Non-pigmented ciliary epithelial cell (primary cell): ENCODE data around the gene ZBTB12.
"Not testable (repeated sequence)": the region's sequence is repeated elsewhere in the genome, so short reads cannot be mapped to it uniquely, and the experiment has no call there.

Experiments
- DNase-seq: peaks from one replicate; pipeline ENCODE4 v3.0.0-alpha.2; 2010; ENCODE audit warnings: low read depth

The ZBTB12 gene, protein sequence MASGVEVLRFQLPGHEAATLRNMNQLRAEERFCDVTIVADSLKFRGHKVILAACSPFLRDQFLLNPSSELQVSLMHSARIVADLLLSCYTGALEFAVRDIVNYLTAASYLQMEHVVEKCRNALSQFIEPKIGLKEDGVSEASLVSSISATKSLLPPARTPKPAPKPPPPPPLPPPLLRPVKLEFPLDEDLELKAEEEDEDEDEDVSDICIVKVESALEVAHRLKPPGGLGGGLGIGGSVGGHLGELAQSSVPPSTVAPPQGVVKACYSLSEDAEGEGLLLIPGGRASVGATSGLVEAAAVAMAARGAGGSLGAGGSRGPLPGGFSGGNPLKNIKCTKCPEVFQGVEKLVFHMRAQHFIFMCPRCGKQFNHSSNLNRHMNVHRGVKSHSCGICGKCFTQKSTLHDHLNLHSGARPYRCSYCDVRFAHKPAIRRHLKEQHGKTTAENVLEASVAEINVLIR

DNA sequence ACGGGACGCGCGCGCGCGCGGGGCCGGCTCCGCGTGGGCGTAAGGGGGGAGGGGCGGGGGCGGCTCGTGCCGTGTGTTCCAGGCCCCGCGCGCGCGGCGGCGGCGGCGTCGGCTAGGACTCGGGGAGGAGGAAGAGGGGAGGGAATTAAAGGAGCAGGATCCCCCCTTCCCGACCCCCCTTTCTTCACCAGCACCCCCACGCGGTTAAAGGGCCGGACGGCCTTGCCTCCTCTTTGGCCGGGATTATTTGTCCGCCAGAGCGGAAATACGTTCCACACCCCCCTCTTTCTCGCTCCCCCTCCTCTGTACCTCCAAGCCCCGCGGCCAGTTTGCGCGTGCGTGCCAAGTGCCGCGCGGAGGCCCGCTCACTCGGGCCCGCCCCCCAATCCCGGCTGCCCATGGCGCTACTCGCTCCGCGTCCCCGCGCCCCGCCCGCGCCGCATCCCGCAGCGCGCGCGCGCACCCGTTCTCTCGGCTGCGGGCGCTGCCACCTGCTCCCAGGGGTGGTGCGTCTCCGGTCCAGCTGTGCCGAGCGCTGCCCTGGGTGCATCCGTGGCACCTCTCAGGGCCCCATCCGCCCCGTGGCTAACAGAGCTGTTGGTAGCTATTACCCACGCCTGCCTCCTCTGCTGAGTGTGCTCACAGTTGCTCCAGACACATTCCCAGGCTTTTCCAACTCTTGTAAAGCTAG is at the start of gene ZBTB12:
ZBTB12 (minus strand) TSS at position 134 of the 691 bp plus-strand sequence. CDS start 781 bp downstream, outside the sequence.
- peak; percentile 83 for DNase-seq

DNA sequence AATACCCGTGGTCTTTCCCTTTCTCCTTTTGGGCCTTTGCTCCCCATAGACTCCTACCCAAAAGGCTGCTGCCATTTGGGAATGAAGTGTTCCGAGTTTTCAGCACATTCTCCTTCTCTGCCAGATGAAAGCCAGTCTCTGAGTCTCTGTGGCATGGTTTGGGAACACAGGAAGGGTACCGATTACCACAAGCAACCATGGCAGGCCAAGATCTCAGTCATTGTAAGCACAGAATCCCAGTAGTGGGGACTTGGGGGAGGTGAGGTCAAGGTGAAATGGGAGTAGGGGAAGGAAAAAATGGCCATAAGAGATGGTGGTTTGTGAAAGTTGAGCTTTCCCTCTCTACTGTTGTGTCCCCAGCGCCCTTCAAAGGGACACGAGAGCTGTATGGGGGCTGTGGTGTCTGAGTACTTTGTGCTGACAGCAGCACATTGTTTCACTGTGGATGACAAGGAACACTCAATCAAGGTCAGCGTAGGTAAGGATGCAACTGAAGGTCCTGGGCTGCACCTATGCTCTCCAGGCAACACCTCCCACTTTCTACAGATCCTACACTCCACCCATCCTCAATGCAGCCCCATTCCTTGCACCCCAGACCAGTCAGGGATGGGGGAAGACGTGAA is 48.2 kb upstream of the ZBTB12 start:
- DNase-seq, result no peak

DNA sequence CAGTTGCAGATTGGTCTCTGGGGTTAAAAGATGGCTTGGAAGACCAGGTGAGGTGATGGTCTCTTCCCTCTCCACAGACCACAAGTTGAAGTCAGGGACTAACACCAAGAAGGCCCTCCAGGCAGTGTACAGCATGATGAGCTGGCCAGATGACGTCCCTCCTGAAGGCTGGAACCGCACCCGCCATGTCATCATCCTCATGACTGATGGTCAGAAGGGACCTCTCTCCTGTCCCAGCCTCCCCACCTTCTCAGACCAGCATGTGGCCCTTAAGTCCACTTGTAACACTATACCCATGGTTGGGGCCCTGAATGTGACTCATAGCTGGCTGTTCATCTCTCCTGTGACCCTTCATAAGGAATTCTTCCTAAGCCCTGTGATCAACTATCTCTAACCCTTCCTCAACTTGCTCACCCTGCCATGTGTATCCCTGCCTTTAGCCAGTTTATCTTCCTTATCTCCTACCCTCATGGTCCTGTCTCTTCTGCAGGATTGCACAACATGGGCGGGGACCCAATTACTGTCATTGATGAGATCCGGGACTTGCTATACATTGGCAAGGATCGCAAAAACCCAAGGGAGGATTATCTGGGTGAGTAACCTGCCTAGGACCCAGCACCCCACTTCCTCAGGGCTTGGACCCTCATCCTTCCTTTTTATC is 47.0 kb upstream of the ZBTB12 start:
- no peak for DNase-seq

DNA sequence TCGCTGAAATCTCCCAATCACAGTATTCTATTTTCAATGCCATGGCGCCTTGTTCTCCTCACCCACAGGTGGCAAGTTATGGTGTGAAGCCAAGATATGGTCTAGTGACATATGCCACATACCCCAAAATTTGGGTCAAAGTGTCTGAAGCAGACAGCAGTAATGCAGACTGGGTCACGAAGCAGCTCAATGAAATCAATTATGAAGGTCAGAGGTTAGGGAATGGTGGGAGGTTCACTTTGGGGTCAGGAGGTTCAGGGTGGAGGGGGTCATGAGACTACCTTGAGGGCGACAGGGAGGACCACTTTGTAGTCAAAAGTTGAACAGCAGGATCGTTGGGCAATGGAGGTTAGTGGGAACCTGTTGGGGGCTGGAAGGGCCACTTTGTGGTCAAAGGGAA is 46.4 kb upstream of the ZBTB12 start:
- no peak for DNase-seq

DNA sequence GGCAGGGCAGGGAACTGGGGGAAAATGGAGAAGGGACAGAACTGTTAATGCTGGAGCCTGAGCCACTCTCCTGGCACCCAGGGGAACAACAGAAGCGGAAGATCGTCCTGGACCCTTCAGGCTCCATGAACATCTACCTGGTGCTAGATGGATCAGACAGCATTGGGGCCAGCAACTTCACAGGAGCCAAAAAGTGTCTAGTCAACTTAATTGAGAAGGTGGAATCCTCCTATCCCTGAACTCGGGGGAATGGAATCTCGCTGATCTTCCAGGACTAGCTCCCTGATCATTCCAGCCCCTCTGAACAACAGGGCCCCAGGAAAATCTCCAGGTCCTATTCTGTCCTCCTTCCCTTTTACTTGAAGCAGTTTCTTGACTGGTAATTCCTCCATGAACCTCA is 46.0 kb upstream of the ZBTB12 start:
- no peak for DNase-seq

DNA sequence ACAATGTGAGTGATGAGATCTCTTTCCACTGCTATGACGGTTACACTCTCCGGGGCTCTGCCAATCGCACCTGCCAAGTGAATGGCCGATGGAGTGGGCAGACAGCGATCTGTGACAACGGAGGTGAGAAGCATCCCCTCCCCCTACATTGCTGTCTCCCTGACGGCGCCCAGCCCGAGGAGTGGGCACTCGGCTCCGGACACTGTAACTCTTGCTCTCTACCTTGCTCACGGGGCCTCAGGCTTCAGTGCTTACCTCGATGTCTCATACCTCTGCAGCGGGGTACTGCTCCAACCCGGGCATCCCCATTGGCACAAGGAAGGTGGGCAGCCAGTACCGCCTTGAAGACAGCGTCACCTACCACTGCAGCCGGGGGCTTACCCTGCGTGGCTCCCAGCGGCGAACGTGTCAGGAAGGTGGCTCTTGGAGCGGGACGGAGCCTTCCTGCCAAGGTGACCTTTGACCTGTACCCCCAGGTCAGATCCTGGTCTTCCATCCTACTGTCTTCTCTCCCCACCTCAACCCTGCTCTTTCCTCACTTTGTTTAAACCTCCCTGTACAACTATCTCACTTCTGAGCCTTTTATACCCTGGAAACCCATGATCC is 45.3 kb upstream of the ZBTB12 start:
- DNase-seq, result no peak

DNA sequence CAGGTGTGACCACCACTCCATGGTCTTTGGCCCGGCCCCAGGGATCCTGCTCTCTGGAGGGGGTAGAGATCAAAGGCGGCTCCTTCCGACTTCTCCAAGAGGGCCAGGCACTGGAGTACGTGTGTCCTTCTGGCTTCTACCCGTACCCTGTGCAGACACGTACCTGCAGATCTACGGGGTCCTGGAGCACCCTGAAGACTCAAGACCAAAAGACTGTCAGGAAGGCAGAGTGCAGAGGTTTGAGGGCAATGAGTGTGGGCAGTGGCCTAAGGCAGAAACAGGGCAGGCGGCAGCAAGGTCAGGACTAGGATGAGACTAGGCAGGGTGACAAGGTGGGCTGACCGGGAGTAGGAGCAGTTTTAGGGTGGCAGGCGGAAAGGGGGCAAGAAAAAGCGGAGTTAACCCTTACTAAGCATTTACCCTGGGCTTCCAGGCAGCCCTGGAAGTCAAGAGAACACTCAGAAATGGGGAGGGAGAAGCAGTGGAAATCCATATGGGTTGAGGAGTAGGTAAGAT is 44.5 kb upstream of the ZBTB12 start:
- no peak for DNase-seq

DNA sequence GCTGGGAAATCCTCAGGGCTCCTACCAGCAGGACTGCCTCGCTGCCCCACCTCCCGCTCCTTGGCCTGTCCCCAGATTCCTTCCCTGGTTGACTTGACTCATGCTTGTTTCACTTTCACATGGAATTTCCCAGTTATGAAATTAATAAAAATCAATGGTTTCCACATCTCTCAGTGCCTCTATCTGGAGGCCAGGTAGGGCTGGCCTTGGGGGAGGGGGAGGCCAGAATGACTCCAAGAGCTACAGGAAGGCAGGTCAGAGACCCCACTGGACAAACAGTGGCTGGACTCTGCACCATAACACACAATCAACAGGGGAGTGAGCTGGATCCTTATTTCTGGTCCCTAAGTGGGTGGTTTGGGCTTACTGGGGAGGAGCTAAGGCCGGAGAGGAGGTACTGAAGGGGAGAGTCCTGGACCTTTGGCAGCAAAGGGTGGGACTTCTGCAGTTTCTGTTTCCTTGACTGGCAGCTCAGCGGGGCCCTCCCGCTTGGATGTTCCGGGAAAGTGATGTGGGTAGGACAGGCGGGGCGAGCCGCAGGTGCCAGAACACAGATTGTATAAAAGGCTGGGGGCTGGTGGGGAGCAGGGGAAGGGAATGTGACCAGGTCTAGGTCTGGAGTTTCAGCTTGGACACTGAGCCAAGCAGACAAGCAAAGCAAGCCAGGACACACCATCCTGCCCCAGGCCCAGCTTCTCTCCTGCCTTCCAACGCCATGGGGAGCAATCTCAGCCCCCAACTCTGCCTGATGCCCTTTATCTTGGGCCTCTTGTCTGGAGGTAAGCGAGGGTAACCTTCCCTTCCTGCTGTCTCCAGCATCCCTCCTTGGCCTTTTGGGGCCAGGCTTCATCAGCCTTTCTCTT is 43.9 kb upstream of the ZBTB12 start, which contains the start of gene CFB:
CFB (plus strand) TSS at position 589 of the 863 bp plus-strand sequence; CDS start at position 716, 127 bp downstream.
- peak; percentile 44 for DNase-seq

DNA sequence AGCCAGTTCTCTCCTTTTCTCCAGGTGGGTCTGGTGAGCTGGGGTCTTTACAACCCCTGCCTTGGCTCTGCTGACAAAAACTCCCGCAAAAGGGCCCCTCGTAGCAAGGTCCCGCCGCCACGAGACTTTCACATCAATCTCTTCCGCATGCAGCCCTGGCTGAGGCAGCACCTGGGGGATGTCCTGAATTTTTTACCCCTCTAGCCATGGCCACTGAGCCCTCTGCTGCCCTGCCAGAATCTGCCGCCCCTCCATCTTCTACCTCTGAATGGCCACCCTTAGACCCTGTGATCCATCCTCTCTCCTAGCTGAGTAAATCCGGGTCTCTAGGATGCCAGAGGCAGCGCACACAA is 43.2 kb upstream of the ZBTB12 start:
- no peak for DNase-seq

DNA sequence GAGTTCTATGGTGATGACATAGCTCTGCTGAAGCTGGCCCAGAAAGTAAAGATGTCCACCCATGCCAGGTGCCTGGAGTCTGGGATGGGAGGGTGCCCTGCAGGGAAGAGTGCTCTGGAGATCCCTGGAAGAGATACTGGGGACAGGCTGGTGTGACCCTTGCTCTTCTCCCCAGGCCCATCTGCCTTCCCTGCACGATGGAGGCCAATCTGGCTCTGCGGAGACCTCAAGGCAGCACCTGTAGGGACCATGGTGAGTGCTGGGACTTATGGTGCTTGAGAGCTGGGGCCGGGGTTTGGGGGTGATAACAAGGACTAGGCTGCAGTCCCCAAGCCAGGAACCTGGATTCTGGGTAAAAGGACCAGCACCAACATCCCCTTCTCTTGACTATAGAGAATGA is 41.9 kb upstream of the ZBTB12 start:
- no peak for DNase-seq

DNA sequence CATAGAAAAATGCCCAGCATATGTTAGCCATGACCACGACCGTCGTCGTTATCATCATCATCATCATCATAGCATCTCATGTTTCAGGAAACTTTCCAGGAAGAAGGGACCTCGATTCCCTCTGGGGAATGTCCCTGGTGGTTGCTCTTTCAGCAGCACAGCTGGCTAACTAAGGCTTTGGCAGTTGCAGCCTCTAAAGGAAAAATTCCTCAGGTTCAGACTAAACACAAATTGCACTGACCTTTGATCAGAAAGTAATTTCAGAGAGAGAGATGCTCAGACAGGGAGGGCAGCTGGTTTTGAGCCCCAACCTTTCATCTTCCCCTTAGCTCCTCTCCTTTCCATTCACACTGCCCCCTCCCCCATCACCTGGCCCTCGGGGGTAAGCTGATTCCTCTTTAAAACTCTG is 38.4 kb upstream of the ZBTB12 start:
- no peak for DNase-seq

DNA sequence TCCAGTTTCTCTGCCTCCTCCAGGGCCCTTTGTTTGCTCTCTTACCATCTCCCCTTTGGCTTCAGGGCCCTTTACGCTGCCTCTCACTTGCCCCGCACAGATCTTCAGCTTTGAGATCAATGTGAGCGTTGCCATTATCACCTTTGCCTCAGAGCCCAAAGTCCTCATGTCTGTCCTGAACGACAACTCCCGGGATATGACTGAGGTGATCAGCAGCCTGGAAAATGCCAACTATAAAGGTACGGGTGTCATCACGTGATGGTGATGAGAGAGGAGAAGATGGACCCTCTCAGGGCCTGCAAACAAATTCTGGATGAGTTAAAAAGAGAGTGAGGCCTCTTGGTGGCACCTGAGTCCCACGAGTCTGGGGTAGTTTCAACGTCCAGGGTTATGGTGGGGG is 33.9 kb upstream of the ZBTB12 start:
- no peak for DNase-seq

DNA sequence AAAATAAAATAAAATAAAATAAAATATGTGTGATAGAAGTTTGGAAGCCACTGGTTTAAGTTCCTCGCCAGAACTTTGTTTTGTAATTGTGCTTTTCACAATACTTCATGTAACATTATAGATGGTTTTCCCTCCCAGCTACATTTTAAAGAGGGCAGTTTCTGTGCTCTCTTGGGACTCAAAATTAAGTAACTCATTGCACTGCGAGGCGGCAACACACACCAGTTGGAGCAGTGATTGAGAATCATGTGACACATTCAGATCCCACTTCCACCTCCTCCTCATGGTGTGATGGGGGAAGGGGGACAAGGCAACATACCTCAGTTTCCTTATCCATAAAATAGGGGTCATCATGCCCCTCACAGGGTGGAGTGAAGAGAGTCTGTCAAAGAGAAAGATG is 33.1 kb upstream of the ZBTB12 start:
- DNase-seq, result no peak

DNA sequence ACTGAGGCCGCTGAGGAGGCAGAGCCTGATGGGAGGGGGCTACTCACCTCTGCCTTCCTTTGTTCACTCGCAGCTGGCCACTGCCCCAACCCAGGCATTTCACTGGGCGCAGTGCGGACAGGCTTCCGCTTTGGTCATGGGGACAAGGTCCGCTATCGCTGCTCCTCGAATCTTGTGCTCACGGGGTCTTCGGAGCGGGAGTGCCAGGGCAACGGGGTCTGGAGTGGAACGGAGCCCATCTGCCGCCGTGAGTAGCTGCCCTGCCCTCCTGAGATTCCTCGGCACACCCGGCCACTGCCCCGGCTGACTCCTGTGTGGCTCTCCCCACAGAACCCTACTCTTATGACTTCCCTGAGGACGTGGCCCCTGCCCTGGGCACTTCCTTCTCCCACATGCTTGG is 31.7 kb upstream of the ZBTB12 start:
- no peak for DNase-seq

DNA sequence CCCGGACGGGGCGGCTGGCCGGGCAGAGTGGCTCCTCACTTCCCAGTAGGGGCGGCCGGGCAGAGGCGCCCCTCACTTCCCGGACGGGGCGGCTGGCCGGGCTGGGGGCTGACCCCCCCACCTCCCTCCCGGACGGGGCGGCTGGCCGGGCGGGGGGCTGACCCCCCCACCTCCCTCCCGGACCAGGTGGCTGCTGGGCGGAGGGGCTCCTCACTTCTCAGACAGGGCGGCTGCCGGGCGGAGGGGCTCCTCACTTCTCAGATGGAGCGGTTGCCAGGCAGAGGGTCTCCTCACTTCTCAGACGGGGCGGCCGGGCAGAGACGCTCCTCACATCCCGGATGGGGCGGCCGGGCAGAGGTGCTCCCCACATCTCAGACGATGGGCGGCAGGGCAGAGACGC is 30.3 kb upstream of the ZBTB12 start:
- not testable (repeated sequence) for DNase-seq

DNA sequence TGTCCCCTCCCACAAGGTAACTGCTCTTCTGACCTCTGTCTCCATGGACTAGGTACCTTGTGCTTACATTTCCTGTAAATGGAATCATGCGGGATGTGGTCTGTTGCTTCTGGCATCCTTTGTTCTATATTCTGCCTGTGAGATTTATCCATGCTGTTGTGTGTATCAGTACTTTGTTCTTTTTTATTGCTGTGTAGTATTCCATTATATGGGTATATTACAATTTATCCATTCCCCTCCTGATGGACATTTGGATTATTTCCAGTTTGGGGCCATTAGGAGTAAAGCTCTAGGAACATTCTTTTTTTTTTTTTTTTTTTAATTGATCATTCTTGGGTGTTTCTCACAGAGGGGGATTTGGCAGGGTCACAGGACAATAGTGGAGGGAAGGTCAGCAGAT is 29.1 kb upstream of the ZBTB12 start:
- no peak for DNase-seq

DNA sequence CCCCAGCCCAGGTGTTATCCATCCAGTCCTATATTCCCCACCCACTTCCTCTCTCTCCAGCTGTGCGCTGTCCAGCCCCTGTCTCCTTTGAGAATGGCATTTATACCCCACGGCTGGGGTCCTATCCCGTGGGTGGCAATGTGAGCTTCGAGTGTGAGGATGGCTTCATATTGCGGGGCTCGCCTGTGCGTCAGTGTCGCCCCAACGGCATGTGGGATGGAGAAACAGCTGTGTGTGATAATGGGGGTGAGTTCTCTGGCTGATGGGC is 26.7 kb upstream of the ZBTB12 start:
- no peak for DNase-seq

DNA sequence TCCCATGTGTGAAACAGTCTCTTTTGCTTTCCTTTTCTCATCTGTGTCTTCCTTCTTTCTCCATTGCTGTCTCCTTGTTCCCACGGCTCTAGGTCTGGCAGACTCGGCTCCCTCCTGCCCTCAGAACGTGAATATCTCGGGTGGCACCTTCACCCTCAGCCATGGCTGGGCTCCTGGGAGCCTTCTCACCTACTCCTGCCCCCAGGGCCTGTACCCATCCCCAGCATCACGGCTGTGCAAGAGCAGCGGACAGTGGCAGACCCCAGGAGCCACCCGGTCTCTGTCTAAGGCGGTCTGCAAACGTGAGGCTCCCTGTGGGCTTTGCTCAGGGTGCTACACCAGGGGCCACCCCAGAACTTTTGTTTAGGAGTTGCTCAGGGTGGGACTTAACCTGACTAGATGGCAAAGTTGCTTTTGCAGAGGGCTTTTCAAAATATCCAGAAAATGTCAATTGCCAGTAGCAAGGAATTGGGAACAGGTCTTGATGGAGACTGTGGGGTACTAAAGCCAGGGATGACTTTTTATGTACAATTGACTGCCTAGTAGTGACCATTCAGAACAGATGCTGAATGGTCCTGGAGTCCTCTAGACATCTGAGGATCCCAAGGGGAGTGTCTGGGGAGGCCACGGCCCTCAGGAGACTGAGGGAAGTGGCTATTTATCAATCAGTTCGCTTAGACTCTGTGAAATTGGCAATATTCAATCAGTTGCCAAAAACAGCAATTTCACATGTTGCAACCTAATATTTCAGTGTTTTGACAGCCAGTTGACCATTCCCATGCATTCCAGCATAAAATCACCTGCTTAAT is 26.2 kb upstream of the ZBTB12 start:
- no peak for DNase-seq

DNA sequence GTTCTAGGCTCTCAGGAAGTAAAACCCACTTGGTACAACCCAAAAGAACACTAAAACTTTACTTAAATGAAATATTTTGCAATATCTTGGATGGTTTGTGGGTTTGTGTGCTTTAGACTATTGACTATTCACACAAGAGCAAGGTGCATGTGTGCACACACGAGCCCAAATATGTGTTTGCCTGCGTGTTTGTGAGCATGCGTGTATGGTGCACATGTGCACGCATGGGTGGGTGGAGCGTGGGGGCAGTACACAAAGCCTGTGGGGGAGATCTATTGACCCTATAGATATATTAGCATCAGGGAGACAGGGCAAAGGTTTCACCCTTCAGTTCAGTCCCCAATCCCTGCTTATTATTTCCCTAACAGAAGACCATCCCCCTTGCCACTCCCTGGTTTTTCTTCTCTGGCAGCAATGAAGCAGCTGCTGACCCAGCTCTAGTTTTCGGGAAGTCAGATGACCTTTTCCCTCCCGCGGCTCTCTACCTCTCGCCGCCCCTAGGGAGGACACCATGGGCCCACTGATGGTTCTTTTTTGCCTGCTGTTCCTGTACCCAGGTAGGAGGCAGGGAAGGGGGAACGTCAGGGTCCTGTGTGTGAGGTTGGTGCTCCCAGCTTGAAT is 25.5 kb upstream of the ZBTB12 start, which contains the start of gene C2:
C2 (plus strand) TSS at position 476 of the 621 bp plus-strand sequence; CDS start at position 512, 36 bp downstream.
- DNase-seq, result no peak

DNA sequence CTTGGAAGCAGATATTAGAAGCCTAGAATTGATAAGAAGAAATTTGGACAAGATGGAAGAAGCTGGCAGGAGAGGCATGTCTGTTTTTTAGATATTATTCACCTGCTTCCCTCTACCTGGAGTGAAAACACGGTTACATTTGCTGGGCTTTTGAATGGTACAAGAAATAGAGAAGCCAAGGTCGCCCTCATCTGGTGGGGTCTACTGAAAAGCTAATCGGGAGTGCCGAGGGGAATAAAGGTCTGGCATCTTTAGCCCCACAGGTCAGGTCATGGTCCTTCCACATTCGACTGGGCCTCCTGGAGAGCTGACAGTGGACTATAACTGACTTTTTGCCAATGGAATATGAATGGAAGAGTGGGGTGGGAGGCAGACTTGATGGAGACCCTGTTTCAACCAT is 21.1 kb upstream of the ZBTB12 start:
- DNase-seq, result no peak
